Spleen (tissue), 7 donors: ENCODE results near the gene ZNF503.

Experiments
- POLR2AphosphoS5 ChIP-seq, 3 donors: sonication (generic); formaldehyde crosslinking; IDR thresholded peaks; one replicate each; pipeline ENCODE4 v1.5.1; 2017; ENCODE audit warnings: antibody characterized with exemption in 3 of 3
- TF ChIP-seq, protein P1 (sequence below), 11 experiments: fragments of 200-600 bp in 7 of 11; fragments of 450-650 bp in 4 of 11; sonication (generic) in 4 of 11; IDR thresholded peaks in 8 of 11; conservative IDR thresholded peaks in 3 of 11; 1 replicate in 7 of 11; 2 replicates in 4 of 11; pipeline versions ENCODE4 v1.4.0 to v1.8.0; 2016 to 2021; ENCODE audit warnings: antibody characterized with exemption in 11 of 11, inconsistent platforms in 4 of 11, mild to moderate bottlenecking in 1 of 11
- donor health status: DM: no; HTN: no; CAD: no; lungs with moderate emphysema.
- donor health status: DM: no; HTN: no; CAD: no.
- donor health status: DM: no; HTN: no; CAD: no.

DNA sequence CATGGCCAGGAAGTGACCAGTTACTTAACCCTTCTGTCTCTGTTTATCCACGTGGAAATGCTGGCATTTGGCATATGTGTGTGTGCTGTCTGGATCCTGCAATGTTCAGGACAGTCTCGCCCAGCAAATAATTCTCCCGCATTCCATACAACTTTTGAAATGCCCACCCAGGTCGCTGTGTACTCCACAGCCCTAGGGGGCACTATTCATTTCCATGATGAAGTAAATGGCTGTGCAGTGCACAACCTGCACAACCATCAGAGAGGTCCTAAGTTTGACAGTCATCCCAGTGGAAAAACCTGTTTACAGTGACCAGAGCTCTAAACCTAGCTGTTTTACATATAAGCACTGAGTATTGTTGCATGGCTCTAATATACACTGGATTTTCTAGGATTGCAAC lies 38.1 kb downstream of the ZNF503 start:
- TF ChIP-seq, protein P1, sequence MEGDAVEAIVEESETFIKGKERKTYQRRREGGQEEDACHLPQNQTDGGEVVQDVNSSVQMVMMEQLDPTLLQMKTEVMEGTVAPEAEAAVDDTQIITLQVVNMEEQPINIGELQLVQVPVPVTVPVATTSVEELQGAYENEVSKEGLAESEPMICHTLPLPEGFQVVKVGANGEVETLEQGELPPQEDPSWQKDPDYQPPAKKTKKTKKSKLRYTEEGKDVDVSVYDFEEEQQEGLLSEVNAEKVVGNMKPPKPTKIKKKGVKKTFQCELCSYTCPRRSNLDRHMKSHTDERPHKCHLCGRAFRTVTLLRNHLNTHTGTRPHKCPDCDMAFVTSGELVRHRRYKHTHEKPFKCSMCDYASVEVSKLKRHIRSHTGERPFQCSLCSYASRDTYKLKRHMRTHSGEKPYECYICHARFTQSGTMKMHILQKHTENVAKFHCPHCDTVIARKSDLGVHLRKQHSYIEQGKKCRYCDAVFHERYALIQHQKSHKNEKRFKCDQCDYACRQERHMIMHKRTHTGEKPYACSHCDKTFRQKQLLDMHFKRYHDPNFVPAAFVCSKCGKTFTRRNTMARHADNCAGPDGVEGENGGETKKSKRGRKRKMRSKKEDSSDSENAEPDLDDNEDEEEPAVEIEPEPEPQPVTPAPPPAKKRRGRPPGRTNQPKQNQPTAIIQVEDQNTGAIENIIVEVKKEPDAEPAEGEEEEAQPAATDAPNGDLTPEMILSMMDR (IDR thresholded peaks at IDR 0.05 in 8 of 11, conservative IDR thresholded peaks at IDR 0.05 in 3 of 11) = no peak
- TF ChIP-seq POLR2AphosphoS5 (IDR thresholded peaks at IDR 0.05) = no peak
